Amniotic stem cell (primary cell): ENCODE measurements around the gene PLXNB3.
"Not testable (repeated sequence)": the region's sequence is repeated elsewhere in the genome, so short reads cannot be mapped to it uniquely, and the experiment has no call there.

Experiments
- DNase-seq: peaks from one replicate; lab custom pipeline; 2025; lab: John Stamatoyannopoulos, UW

The PLXNB3 gene

DNA sequence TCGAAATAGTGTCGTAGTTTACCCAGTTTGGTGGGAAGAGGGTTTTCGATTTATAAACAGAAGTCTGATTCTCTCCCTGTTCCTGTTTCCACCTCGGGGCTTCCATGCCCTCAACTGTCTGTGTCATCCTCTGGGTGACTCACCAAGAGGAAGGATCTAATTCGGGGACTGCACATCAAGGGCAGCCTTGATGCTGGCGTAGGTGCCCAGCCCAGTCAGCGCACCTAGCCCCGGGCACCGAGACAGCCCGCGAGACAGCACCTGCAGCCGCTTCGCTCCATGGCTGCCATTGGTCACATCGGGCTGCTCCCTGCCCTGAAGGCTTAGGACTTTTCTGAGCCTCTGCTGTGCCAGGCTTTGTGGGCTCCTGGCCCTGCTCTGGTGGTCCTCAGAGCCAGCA lies 31.6 kb upstream of the PLXNB3 start:
- DNase-seq, result no peak

- no peak for DNase-seq
Observed at GRCh38 chrX:153733651-153734240, 30.3 kb upstream of the PLXNB3 start.

GRCh38 chrX:153734871-153735270 lies 29.2 kb upstream of the PLXNB3 start:
- DNase-seq, result no peak

- DNase-seq, result no peak
Observed at GRCh38 chrX:153735274-153735673, 28.8 kb upstream of the PLXNB3 start.

DNA sequence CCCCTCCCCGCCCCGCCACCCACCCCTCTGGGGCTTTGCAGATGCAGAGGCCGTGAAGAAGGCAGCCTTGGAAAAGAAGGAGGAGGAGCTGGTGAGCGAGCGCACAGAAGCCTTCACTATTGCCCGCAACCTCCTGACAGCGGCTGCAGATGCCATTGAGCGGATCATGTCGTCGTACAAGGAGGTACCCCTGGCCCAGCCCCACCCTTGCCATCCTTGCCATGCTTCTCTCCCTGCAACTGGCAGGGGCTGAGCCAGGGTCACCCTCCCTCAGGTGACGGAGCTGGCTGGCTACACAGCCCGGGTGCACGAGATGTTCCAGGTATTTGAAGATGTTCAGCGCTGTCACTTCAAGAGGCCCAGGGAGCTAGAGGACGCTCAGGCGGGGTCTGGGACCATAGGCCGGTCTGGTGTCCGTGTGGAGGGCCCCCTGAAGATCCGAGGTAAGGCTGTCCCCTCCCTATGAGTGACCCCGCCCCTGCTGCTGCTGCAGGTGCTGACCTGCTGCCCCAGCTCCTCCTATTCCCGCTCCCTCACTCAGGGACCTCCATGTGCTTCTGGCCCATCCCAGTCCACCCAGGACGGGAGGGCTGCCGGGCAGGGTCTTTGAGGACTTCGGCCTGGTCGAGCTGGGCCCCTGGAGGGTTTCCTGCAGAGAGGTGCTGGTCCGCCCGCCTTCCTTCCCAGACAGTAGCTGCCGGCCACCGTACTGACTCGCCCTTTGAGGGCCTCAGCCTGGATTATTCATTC lies 27.8 kb upstream of the PLXNB3 start:
- no peak for DNase-seq

DNA sequence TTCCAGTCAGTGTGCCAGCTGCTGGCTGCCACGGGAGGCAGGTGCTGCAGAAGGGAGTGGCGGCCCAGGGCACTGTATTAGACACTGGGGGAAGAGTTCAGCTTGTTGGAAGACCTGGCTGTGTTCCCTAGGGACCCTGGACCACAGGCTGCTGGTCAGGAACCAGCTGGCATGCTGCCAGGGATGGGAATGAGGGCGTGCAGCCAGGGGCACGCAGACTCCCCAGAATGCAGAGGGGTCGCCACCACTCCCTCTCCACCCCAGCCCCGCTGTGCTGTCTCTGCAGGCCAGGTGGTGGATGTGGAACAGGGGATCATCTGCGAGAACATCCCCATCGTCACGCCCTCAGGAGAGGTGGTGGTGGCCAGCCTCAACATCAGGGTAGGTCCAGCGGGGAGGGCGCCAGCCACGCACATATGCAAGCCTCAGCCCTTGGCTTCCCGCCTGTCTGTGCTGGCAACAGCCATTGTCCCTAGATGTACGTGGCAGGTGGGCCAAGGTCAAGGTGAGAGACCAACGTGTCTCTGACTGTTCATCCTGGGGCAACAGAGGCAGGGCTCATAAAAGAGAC lies 27.1 kb upstream of the PLXNB3 start:
- no peak for DNase-seq

DNA sequence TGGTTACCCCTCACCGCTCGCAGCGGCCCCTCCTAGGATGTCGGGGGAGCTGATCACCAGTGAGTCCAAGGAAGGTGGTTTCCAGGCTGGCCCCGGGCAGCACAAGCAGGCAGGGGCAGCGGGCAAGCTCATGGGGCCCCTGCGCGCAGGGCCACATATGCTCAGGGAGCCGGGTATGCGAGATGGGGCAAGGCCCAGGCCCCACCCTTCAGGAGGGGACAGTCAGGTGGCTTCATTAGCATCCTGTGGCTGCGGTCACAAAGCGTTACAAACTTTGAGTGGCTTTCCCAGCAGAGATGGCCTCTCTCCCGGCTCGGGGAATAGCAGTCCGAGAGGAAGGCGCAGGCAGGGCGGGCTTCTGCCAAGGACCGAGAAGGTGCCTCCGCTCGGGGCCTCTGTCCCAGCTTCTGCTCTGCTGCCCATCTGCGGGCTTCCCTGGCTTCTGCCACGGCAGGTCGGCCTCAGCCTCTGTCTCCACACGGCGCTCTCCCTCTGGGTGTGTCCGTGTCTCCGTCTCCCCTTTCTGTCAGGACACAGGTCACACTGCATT lies 25.9 kb upstream of the PLXNB3 start:
- no peak for DNase-seq

DNA sequence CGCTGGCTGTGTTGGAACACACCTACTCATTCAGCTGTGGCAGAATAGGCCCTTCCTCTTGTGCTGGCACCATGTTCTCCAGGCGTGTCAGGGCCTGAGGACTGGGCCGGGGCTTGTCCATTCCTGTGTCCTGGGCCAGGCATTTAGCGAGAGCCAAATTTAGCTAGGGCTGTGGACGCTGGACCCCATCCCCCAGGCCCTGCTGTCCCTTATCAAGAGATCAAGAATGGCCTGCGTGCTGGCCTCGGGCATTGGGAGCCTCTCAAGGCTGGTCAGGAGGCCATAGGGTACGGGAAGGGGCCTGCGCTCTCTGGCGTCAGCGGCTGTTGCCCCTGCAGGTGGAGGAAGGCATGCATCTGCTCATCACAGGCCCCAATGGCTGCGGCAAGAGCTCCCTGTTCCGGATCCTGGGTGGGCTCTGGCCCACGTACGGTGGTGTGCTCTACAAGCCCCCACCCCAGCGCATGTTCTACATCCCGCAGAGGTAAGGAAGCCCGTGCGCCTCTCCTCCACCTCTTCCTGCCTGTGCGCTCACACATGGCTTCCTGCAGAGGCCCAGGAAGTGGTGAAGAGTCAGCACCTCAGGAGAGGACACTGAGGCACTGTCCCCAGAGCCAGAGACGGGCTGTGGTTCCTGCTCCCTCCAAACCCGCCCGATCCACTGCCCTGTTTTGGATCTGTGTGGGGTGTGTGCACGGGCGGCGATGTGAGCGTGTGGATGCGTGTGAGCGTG lies 24.1 kb upstream of the PLXNB3 start:
- DNase-seq, result no peak

- DNase-seq, result no peak
Observed at GRCh38 chrX:153740631-153741222, 23.3 kb upstream of the PLXNB3 start.

DNA sequence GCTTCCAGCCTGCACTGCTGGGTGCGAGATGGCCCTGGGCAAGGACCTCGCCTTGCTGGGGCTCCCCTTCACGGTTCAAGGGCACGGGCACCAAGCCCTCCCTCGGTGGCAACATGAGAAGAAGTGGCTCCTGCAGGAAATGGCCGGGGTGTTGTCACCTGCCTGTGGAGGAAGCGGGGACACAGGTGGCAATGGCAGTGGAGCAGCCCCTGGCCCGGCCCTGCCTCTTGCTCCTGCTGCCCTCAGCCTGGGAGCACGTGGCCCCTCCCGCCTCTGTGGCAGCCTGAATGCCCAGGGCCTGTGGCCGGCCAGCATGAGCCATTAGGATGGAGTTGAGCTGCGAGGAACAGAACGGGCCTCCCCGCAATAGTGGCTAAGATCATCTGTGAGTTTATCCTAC lies 22.6 kb upstream of the PLXNB3 start:
- no peak for DNase-seq

DNA sequence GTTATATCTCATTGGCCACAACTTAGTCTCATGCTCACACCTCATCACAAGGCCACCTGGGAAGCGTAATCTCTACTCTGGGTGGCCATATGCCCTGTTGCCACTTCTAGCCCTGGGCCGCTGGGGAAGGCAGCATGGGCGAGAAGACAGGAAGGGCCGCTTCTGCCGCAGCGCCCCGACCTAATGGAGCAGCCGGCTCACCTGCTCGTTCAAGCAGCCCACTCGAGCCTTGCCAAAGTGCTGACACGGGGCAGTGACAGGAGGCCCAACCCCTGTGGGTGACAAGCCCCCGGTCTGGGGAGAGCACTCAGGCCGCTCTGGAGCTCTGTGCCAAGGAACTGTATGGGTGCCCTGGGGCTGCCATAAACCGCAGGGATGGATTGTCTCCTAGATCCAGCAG lies 21.9 kb upstream of the PLXNB3 start:
- not testable (repeated sequence) for DNase-seq

- not testable (repeated sequence) for DNase-seq
Observed at GRCh38 chrX:153742796-153743467, 21.1 kb upstream of the PLXNB3 start.

GRCh38 chrX:153743468-153744209 lies 20.4 kb upstream of the PLXNB3 start:
- not testable (repeated sequence) for DNase-seq

- no peak for DNase-seq
Observed at GRCh38 chrX:153744210-153745066, 19.6 kb upstream of the PLXNB3 start.

DNA sequence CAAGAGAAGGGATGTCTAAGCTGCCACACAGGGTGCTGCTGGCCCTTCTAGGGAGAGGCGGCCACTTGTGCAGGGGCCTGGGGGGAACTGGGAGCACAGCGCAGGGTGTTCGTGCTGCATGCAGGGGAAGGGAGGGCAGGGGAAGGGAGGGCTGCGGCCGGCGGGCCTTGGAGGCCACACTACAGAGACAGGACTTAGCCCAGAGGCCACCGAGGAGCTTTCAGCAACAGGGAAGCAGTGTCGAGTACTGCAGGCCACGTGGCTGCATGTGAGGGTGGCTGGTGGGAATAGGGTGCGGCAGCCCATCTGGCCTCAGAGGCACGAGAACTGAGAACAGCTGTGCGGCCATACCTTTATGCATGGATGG lies 19.0 kb upstream of the PLXNB3 start:
- not testable (repeated sequence) for DNase-seq

- no peak for DNase-seq
Observed at GRCh38 chrX:153746359-153746758, 17.7 kb upstream of the PLXNB3 start.

DNA sequence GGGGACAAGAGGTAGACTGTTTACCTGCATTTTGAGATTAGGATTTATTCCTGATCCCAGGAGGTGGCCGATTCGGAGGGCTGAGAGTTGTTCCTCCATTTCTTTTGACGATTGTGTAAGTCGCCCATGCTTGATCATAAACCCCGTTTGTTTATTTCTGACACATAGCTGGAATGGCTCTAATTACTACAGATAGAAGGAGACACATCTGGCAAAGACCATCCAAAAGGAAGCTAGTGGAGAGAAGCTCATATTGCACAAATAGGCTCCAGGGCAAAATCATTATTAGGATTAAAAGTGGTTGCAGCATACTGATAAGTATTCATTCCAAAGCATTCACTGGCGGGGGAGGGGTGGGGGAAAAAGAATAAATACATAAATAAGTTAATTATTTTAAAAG lies 17.1 kb upstream of the PLXNB3 start:
- not testable (repeated sequence) for DNase-seq

GRCh38 chrX:153749017-153749416 lies 15.0 kb upstream of the PLXNB3 start:
- not testable (repeated sequence) for DNase-seq

DNA sequence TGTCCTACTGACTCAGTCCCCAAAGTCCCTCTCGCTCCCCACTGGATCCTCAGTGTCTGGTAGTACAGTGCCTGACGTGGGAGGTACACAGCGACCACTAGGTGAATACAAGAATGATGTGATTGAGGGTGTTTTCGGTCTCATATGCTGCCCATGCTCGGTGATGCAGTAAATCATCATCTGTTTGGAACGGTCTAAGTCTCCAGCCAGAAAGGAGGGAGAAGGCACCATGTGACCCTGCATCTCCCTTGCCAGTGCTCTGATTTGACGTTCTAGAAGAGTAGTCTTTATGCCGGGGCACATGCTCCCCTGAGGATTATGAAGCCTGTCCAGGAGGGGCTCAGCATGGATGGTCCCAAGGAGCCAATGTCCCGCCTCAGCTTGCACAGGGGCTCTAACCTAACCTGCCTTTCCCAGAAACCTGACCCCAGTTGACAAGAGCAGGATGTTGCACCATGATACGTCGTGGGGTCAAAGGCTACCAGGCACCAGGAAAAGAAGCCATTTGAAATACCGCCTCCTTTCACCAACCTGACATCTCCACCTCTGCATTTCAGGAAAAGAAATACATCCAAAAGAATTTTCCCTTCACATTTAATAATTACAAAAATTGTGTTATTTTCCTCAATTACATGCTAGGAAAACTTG lies 13.8 kb upstream of the PLXNB3 start:
- no peak for DNase-seq
